IPS-15b (cell line): ENCODE measurements around the gene BMERB1.

Experiments used
- H3K27me3 ChIP-seq: one replicate; pipeline ENCODE4 v1.6.1; 2013; ENCODE audit warnings: low read length; ENCODE audit not compliant: control insufficient read depth, insufficient read depth
- H3K36me3 ChIP-seq: one replicate; pipeline ENCODE4 v1.6.1; 2013; ENCODE audit warnings: low read length; ENCODE audit not compliant: control insufficient read depth, insufficient read depth
- H3K4me1 ChIP-seq: one replicate; pipeline ENCODE4 v1.6.1; 2013; ENCODE audit warnings: mild to moderate bottlenecking, low read length; ENCODE audit not compliant: control insufficient read depth, insufficient read depth
- H3K4me3 ChIP-seq: one replicate; pipeline ENCODE4 v1.5.1; 2013; ENCODE audit warnings: low read depth, low read length
- H3K9ac ChIP-seq: one replicate; pipeline ENCODE4 v1.6.1; 2013; ENCODE audit warnings: low read depth, mild to moderate bottlenecking, low read length
- H3K9me3 ChIP-seq: one replicate; pipeline ENCODE4 v1.6.1; 2013; ENCODE audit warnings: mild to moderate bottlenecking, low read length; ENCODE audit not compliant: control insufficient read depth, insufficient read depth

The BMERB1 gene

GRCh38 chr16:15490123-15490711 lies 55.8 kb downstream of the BMERB1 start:
- no peak overlapping the region for H3K9ac ChIP-seq

GRCh38 chr16:15491411-15491810 lies 57.0 kb downstream of the BMERB1 start:
- Histone ChIP-seq H3K4me1 (peaks cover 3% of the 10 kb centered on the region), H3K27me3 (no peaks in the 10 kb centered on the region), H3K4me3 (no peak overlapping the region), H3K9ac (no peak overlapping the region), H3K36me3 (no peaks in the 10 kb centered on the region), H3K9me3 (no peaks in the 10 kb centered on the region)

More at GRCh38 chr16:15490123-15490711, 55.8 kb downstream of the BMERB1 start:
- Histone ChIP-seq H3K4me3 (no peak overlapping the region), H3K36me3 (no peaks in the 10 kb centered on the region), H3K27me3 (no peaks in the 10 kb centered on the region), H3K4me1 (peaks cover 3% of the 10 kb centered on the region), H3K9me3 (no peaks in the 10 kb centered on the region)

GRCh38 chr16:15492091-15492740 lies 57.8 kb downstream of the BMERB1 start:
- Histone ChIP-seq H3K9me3 (no peaks in the 10 kb centered on the region), H3K4me3 (no peak overlapping the region), H3K4me1 (peaks cover 3% of the 10 kb centered on the region), H3K36me3 (no peaks in the 10 kb centered on the region), H3K27me3 (no peaks in the 10 kb centered on the region), H3K9ac (no peak overlapping the region)

- Histone ChIP-seq H3K4me3 (no peak overlapping the region), H3K9me3 (no peaks in the 10 kb centered on the region), H3K4me1 (peaks cover under 1% of the 10 kb centered on the region), H3K9ac (no peak overlapping the region), H3K36me3 (no peaks in the 10 kb centered on the region), H3K27me3 (no peaks in the 10 kb centered on the region)
Observed at GRCh38 chr16:15493466-15494180, 59.2 kb downstream of the BMERB1 start.

GRCh38 chr16:15494236-15494635 lies 59.8 kb downstream of the BMERB1 start:
- Histone ChIP-seq H3K9ac (no peak overlapping the region), H3K4me1 (peaks cover 3% of the 10 kb centered on the region)

GRCh38 chr16:15495898-15496297 lies 61.5 kb downstream of the BMERB1 start:
- H3K4me3 ChIP-seq: no peak overlapping the region
- no peaks in the 10 kb centered on the region for H3K9me3 ChIP-seq
- no peak overlapping the region for H3K9ac ChIP-seq
- H3K27me3 ChIP-seq: no peaks in the 10 kb centered on the region
- peaks cover 3% of the 10 kb centered on the region for H3K4me1 ChIP-seq
- no peaks in the 10 kb centered on the region for H3K36me3 ChIP-seq

More at GRCh38 chr16:15494236-15494635, 59.8 kb downstream of the BMERB1 start:
- Histone ChIP-seq H3K27me3 (no peaks in the 10 kb centered on the region), H3K4me3 (no peak overlapping the region), H3K9me3 (no peaks in the 10 kb centered on the region), H3K36me3 (no peaks in the 10 kb centered on the region)

- Histone ChIP-seq H3K27me3 (no peaks in the 10 kb centered on the region), H3K4me1 (peaks cover 3% of the 10 kb centered on the region), H3K9me3 (no peaks in the 10 kb centered on the region), H3K4me3 (no peak overlapping the region), H3K36me3 (no peaks in the 10 kb centered on the region), H3K9ac (peak overlapping the region; percentile 16)
Observed at GRCh38 chr16:15498427-15499175, 64.2 kb downstream of the BMERB1 start.

- no peak overlapping the region for H3K9ac ChIP-seq
- no peaks in the 10 kb centered on the region for H3K27me3 ChIP-seq
- H3K36me3 ChIP-seq: no peaks in the 10 kb centered on the region
- H3K9me3 ChIP-seq: no peaks in the 10 kb centered on the region
- H3K4me3 ChIP-seq: no peak overlapping the region
- peaks cover 7% of the 10 kb centered on the region for H3K4me1 ChIP-seq
Observed at GRCh38 chr16:15502041-15502725, 67.8 kb downstream of the BMERB1 start.

- H3K36me3 ChIP-seq: no peaks in the 10 kb centered on the region
- H3K27me3 ChIP-seq: no peaks in the 10 kb centered on the region
- no peak overlapping the region for H3K4me3 ChIP-seq
- H3K9me3 ChIP-seq: no peaks in the 10 kb centered on the region
- H3K9ac ChIP-seq: no peak overlapping the region
- H3K4me1 ChIP-seq: peaks cover 30% of the 10 kb centered on the region
Observed at GRCh38 chr16:15506441-15506840, 72.1 kb downstream of the BMERB1 start.

GRCh38 chr16:15507301-15507958 lies 73.0 kb downstream of the BMERB1 start:
- no peak overlapping the region for H3K4me3 ChIP-seq

More at GRCh38 chr16:15507301-15507958, 73.0 kb downstream of the BMERB1 start:
- Histone ChIP-seq H3K36me3 (no peaks in the 10 kb centered on the region), H3K9ac (no peak overlapping the region), H3K4me1 (peaks cover 30% of the 10 kb centered on the region), H3K9me3 (no peaks in the 10 kb centered on the region), H3K27me3 (no peaks in the 10 kb centered on the region)
